ENCODE data around the gene GRAMD2B.

- TF ChIP-seq CTCF (IDR thresholded peaks at IDR 0.05) (no peak), SIN3A (IDR thresholded peaks at IDR 0.05; ENCODE audit: borderline replicate concordance, insufficient read depth, low read depth, low read length) (no peak), POLR2AphosphoS5 (IDR thresholded peaks at IDR 0.05; ENCODE audit: low read depth, low read length) (no peak), REST (IDR thresholded peaks at IDR 0.05; ENCODE audit: insufficient read depth in 1 of 2, low read depth in 2 of 2, low read length in 1 of 2) (no peak)
Observed at GRCh38 chr5:126395198-126395597, 28.0 kb upstream of the GRAMD2B start.
